Stimulated activated CD8-positive, alpha-beta memory T cell treated with anti-CD3 and anti-CD28 coated beads, Interleukin-15, amount 100 ng/mL, for 24 hours (primary cell): ENCODE measurements around the gene PAPSS2.

Experiments
- DNase-seq: peaks from one replicate; pipeline ENCODE4 v3.0.0-alpha.2; 2020; ENCODE audit warnings: low read depth

Gene PAPSS2

DNA sequence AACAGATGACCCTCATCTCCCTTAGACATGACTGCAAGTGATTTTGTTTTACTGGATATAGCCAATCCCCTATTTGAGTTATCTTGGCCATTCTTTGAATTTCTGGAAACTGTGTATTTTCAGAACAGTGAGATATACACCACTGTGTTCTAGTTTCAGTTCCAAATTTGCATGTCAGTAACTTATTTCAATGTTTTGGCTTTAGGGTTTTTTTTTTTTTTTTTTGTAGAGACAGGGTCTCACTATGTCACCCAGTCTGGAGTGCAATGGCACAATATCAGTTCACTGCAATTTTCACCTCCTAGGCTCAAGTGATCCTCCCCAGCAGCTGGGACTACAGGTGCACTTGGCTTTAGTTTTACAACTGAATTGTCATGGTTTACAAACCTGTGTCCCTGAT lies 91.1 kb downstream of the PAPSS2 start:
- no peak for DNase-seq

DNA sequence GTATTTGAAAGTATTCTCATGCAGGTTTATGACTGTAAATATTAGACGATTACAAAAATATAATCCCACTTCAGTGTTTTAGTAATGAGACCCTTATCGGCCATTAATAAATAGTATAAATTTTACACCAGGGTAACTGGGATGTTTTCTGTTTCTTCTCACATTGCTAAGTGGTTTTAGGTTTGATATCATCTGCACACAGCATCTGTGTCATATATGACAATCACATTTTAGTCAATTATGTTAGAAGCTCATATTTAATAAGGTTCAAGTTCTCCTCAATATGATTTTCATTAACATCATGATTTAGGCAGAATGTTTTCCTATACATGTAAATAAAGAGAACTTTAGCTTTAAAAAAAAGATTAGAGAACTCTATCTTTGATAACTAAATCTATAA lies 91.6 kb downstream of the PAPSS2 start:
- no peak for DNase-seq

DNA sequence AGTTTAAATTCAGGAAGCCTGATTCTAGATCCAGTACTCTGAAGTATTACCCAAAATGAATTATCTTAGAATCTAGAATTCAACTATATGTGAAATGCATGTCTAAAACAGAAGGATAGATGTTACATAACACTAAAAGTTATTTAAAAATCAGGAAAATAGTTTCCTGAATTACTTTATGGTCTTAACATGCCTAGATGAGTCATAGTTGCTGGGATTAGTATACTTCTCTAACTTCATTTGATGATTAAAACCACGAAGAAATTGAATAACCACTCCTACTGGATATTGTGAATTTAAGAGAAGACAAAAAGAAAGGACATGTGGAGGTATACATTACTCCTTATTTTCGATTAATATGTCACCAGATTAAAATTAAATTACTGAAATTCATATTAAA lies 92.9 kb downstream of the PAPSS2 start:
- DNase-seq: no peak

DNA sequence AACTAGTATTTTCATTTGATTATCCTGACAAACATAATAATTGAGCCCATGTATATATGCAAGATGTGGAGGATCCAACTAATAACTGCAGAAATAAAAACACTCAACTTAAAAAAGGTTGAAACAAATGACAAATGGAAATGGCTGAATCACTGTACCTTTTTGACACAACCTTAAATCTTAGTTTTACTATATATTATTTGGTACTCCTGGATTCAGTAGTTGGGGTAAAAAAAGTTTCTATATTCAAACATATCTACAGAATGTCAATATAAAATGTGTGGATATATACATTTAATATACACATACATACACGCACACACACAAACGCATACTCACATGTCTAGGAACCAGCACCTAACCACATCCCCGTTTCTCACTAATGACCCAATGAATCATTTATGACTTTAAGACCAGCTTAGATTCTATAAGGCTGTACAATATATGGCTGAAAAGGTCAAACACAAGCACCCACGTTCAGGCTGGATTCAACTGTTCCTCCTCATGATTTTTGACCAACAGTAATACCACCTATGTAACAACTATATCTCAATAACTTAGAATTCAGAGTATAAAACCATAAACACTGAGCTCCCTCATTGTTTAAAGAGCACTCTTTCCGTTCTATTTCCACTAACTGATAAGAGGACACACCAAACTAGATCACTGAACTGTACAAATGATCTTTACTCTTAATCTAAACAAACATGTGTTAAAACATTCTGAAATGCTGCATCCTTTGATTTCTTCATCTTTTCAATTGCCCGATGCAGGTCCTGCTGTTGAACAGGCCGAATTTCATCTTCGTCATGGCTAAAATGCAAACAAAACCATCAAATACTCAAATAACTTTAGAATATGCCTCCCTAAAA lies 94.6 kb downstream of the PAPSS2 start:
- no peak for DNase-seq

DNA sequence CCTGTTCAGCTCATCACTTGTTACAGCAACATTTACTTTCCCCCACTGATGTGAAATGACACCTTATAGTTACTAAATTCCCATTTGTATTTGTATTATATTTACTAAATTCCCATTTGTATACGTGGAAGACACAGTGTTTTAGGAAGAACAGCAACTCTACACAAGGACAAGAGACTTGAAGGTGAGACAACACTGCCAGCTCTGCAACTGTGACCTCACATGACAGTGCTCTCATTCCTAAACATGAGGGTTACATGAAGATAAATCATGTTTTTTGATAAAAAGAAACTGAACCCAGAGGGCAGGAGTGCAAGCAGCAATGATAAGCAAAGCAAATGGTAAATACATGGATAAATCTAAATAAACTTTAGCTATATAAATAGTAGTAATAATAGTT lies 98.0 kb downstream of the PAPSS2 start:
- DNase-seq: no peak

DNA sequence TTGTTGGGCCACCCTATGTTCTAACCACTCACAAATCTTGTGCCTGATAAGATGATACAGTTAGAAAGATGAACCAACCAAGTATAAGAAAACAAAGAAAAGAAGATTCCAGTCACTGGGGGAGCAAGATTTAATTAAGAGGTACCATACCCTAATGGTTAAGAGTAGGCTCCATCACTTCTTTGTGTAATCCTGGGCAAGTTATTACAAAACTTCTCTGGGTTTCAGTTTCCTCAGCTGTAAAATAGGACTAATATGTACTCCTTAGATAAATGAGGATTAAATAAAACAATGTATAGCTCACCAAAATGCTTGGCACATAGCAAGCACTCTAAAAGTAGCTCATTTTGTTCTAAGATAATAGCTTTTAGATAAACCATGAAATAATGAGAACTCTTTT lies 99.9 kb downstream of the PAPSS2 start:
- DNase-seq: no peak

DNA sequence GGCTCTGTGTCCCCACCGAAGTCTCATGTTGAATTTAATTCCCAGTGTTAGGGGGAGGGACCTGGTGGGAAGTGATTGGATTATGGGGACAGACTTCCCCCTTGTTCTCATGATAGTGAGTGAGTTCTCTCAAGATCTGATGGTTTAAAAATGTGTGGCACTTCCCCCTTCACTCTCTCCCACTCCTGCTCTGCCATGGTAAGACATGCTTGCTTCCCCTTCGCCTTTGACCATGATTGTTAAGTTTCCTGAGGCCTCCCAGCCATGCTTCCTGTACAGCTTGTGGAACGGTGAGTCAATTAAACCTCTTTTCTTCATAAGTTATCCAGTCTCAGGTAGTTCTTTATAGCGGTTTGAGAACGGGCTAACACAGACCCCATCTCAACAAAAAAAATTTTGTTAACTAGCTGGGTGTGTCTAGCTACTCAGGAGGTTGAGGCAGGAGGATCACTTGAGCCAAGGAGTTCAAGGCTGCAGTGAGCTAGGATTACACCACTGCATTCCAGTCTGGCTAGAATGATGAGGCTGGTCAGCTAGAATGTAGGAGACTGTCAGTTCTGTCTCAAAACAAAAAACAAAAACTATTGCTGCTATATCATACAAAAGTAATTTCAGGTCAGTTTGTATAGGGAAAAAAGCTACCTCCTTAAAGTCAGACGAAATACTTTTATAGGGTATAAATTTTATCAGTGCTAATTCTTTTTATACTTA lies 100.7 kb downstream of the PAPSS2 start:
- no peak for DNase-seq

DNA sequence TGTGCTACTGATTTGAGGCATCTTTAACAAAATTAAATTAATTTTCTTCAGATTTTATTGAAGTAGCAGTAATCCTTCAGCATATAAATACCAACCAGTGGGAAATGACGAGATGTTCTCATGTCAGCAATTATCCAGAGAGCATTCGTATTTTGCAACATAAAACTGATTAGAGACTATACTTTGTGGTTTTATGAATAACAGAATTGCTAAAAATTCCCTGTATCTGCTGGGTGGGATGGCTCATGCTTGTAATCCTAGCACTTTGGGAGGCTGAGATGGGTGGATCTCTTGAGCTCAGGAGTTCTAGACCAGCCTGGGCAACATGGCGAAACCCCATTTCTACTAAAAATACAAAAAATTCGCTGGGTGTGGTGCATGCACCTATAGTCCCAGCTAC lies 101.5 kb downstream of the PAPSS2 start:
- DNase-seq: no peak

DNA sequence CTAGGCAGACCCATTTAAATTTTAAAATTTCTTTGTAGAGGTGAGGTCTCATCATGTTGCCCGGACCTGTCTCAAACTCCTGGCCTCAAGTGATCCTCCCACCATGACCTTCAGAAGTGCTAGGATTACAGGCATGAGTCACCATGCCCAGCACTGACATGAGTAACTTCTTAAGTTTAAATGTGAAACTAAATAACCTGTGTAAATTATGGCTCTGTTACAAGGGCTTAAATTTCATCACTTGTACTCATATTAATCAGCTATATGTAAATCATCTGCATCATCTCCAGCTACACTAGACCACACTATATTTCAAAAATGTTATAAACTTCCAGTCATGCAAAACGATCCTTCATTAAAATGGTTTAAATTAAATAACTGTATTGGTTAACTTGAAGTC lies 102.2 kb downstream of the PAPSS2 start:
- no peak for DNase-seq

DNA sequence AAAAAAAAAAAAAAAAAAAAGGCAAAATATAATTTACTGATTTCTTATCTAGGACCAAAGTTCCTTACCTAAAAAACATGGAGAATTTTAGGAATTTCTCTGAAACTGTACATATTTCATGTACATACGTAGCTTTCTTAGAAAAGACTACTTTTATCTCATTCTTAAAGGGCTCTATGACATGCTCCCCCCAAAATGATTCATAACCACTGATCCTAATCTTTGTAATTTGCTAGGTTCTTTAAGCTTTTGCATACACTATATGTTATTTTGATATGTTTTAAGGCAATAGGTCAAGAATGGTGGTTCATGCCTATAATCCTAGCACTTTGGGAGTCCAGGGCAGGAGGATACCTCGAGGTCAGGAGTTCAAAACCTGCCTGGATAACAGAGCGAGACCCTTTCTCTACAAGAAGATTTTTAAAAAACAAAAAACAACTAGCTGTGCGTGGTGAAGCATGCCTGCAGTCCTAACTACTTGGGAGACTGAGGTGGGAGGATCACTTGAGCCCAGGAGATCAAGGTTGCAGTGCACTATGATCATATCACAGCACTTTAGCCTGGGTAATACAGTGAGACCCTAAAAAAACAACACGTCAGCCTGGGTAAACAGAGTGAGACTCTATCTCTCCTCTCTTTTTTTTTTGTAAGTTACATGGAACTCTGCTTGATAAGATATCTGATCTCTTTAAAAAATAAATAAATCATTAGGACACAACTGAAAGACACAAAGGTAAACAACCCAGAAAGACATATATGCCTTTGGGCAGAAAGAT lies 103.6 kb downstream of the PAPSS2 start:
- no peak for DNase-seq

DNA sequence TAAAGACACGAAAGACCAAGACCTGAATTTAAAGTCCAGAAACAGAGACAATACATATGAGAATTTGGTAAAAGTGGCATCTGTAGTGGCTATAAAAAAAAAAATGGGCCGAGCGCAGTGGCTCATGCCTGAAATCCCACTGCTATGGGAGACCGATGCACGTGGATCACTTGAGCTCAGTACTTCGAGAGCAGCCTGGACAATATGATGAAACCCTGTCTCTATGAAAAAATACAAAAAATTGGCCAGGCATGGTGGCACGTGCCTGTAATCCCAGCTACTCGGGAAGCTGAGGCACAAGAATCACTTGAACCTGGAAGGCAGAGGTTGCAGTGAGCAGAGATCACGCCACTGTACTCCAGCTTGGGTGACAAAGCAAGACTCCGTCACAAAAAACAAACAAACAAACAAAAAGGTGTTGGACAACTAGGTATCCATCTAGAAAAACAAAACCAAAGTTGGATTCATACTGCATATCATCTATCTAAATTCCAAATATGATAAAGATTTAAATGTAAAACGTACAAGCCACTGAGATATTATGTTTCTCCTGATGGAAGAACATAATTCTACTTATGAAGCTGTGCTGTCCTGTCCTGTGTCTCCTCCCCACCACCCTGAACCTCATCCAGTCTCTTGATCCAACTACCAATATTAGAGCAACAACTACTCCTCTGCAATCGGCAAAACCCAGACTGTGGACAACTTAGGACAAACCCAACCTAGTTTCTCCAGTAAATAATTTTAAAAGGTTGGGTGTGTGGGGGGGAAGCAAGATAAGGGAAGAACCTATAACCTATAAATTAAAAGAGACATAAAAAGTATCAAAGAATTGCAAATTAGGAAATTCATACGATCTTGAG lies 104.6 kb downstream of the PAPSS2 start:
- no peak for DNase-seq

DNA sequence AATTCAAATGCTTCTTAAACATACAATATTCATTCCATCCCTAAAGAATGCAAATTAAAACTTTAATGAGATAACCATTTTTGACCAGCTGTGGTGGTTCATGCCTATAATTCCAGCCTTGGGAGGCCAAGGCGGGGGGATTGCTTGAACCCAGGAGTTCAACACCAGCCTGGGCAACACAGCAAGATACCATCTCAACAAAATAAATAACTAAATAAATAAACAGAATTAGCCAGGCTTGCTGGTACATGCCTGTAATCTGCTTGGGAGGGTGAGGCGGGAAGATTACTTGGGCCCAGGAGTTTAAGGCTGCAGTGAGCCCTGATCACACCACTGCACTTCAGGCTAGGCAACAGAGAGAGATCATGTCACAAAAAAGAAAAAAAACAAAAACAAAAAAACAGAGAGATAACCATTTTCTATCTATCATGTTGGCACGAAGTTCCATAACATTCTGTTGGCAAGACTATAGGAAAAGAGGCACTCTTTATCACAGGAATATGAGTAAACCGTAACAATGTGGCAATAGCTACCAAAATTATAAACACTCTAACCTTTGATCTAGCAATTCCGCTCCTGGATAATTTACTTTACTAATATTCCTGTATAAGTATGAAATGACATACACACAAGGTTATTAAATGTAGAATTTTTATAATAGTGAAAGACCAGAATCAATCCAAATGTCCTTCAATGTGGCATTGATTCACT lies 106.1 kb downstream of the PAPSS2 start:
- DNase-seq: no peak

DNA sequence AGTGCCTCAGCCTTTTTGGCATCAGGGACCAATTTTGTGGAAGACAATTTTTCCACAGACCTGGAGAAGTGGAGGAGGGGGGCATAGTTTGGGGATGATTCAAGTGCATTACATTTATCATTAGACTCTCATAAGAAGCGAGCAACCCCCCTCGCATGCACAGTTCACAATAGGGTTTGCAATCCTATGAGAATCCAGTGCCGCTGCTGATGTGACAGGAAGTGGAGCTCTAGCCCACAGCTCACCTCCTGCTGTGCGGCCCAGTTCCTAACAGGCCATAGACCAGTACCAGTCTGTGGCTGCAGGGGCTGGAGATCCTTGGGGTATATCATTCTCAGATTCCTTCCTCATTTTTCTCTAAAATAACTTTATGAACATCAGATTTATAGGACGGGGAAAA lies 107.6 kb downstream of the PAPSS2 start:
- DNase-seq: no peak

DNA sequence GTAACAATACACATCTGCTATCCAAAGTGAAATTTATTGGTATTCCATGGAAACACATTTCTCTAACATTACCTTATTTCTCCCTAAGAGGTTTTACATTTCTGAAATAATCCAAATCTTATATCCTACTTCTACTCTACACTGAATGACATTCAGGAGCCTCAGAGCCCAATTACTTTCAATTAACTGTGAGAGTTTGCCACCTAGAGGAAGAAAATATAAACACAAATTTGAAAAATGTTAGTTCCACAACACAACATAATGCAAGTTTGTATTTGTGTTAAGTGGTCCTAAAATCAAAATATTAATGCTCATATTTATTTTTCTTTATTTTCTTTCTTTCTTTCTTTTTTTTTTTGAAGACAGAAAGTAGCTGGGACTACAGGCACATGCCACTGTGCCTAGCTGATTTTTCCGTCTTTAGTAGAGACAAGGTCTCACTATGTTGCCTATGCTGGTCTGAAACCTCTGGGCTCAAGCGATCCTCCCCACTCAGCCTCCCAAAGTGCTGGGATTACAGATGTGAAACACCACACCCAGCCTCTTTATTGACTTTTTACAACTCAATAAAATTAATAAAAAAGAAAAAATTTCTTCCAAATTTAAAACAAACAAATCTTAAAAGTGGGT lies 112.3 kb downstream of the PAPSS2 start:
- no peak for DNase-seq

DNA sequence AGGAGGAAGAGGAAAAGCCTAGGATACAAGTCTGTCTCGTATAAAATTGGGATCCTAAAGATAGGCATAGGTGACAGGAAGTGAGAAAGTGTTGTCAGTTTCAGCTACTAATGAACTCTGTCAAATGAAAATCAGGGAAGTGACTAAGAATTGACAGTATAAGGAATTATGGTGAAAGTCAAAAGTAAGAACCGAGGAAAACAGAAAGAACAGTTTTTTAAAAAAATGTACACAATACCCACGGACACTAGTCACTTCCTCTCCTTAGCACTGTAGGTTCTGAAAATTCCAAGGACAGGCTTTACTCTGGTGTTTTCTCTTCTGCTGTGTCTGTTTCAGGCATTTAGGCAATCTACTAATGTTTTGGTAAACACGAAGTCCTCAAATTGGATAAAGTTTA lies 116.1 kb downstream of the PAPSS2 start:
- no peak for DNase-seq

DNA sequence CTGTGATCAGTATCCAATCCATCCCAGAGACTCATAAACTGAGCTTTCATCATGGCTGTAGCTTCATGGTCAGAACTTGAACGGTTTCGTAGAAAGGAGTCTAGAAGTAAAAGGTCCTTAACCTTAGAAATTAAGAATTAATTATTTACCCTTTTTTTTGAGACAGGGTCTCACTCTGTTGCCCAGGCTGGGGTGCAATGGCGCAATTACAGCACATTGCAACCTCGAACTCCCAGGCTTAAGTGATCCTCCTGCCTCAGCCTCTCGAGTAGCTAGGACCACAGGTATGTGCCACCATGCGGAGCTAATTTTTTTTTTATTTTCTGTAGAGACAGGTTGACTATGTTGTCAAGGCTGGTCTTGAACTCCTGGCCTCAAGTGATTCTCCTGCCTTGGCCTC lies 116.7 kb downstream of the PAPSS2 start:
- no peak for DNase-seq

DNA sequence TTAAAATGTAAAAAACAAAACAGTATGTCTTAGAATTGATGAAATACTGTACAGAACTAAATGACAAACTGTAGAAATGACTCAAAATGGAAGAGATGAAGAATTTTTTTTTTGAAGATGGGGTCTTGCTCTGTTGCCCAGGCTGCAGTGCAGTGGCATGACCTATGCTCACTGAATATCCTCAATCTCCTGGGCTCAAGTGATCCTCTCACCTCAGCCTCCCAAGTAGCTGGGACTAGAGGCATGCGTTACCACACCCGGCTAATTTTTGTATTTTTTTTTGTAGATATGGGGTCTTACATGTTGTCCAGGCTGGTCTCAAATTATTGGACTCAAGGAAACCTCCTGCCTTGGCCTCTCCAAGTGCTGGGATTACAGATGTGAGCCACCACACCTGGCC lies 121.9 kb downstream of the PAPSS2 start:
- DNase-seq: no peak

DNA sequence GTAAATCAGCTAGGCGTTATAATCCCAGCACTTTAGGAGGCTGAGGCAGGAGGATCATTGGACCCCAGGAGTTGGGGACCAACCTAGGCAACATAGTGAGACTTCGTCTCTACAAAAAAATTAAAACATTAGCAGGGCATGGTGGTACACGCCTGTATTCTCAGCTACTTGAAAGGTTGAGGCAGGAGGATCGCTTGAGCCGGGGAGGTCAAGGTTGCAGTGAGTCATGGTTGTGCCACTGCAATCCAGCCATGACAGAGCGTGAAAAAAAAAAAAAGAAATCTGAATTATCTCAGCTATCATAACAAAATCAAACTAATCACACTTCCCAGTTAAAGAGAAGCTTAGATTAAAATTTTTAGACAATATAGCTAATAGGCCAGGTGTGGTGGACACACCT lies 123.0 kb downstream of the PAPSS2 start:
- no peak for DNase-seq

DNA sequence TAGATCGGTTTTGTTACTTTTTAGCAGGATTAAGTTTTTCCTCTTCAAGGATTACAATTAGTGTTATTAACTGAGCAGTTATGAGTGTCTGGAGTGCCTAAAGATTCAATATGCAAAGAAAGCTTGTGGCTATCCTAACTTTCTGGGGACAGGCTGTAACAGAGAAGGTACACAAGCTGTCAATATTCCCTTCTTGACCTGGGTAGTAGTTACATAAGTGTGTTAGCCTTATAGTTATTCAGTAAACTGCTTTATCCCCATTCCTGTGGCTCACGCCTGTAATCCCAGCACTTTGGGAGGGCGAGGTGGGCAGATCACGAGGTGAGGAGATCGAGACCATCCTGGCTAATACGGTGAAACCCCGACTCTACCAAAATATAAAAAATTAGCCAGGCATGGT lies 126.7 kb downstream of the PAPSS2 start:
- DNase-seq: no peak

DNA sequence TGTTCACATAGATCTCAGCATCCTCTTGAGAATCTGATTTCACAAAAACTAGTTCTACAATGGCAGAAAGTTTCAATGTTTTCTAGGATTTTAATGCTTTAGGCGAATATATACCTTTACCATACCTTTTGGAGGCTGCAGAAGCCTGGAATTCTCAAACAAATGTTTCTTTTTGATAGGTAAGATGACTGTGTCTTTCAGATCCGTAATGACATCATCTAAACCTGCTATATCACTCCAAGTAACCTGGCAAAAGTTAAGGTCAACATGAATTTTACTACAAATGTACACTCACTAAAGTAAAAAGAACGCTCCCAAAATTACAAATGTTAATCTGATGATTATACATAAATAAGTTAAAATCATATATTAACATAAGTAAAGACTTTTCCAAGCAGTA lies 130.5 kb downstream of the PAPSS2 start:
- DNase-seq: no peak

DNA sequence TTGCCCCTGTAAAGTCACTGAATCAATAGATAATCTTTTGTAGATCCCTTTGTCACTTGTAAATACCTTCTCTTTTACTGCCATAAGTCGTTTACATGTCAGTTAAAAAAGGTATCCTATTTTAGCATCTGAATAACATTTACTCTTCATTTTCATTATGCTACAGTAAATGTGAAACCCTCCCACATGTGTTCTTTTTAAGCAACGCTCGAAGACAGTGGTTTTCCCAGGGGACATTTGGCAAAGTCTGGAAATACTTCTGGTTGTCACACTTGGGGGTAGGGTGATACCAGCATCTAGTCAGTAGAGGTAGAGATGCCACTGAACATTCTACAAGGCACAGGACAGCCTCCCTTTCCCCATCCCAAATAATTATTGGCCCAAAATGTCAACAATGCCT lies 134.6 kb downstream of the PAPSS2 start:
- no peak for DNase-seq
